K562 (cell line): ENCODE results near the gene AGPAT3. TPM values are rescaled to one million over a fixed set of nuclear protein-coding genes. Genes with fewer than 3 reads are reported as not detected.

ENCODE experiments used
- ESRRA ChIP-seq: fragments of 450-650 bp; IDR thresholded peaks from 2 replicates; pipeline ENCODE4 v1.6.1; 2014; ENCODE audit warnings: low read depth, mild to moderate bottlenecking, moderate library complexity, borderline replicate concordance
- NFIX ChIP-seq: fragments of 250-450 bp; sonication (Bioruptor Pico); IDR thresholded peaks from 2 replicates; pipeline ENCODE4 v1.4.0; 2020; ENCODE audit warnings: low read depth, mild to moderate bottlenecking, moderate library complexity
- ZNF384 ChIP-seq: IDR thresholded peaks from 2 replicates; pipeline ENCODE4 v1.6.1; 2012; ENCODE audit warnings: low read depth, low read length, improper control_type of control experiment
- polyA plus RNA-seq, 8 experiments: library from polyadenylated mRNA; depleted of rRNA in 4 of 8; stranded (reverse) in 5 of 8; unstranded in 3 of 8; fragments of >200 nt; fragmentation: Nextera tagmentation in 2 of 8; fragmentation: Illumina TruSeq in 1 of 8; extraction: Ambion mirVana in 2 of 8; extraction: Trizol in 1 of 8; gene quantifications; 2 replicates each; pipeline versions ENCODE4 v1.2.1 to v1.2.3, GENCODE V29; 2011 to 2014; ENCODE audit warnings: inconsistent platforms in 1 of 8, missing spikeins in 1 of 8
- total RNA-seq, 7 experiments: library from RNA; depleted of rRNA in 6 of 7; stranded (reverse); fragments of >200 nt in 6 of 7; fragmentation: Illumina TruSeq in 2 of 7; extraction: Trizol in 2 of 7; gene quantifications; 2 replicates each; pipeline versions ENCODE4 v1.2.1 to v1.2.3, GENCODE V29; 2011 to 2021; ENCODE audit warnings: low replicate concordance in 1 of 7
- TF ChIP-seq, protein P1 (sequence below), 2 experiments: IDR thresholded peaks in 1 of 2; conservative IDR thresholded peaks in 1 of 2; 2 replicates each; pipeline ENCODE4 v1.6.1; 2016; ENCODE audit warnings: low read depth in 2 of 2, mild to moderate bottlenecking in 1 of 2, missing compliant biosample characterization in 1 of 2, missing genetic modification characterization in 1 of 2, moderate library complexity in 1 of 2
- TF ChIP-seq, protein P2 (sequence below): sonication (generic); formaldehyde crosslinking; IDR thresholded peaks from 2 replicates; pipeline ENCODE4 v1.8.0; 2023; ENCODE audit warnings: mild to moderate bottlenecking, missing genetic modification reagents

Gene AGPAT3
- total and polyA plus RNA-seq, 9 of the 15 experiments (the other 6 are each of a cell fraction or from before 2014, with no cell fraction given), result 1.5 to 88.4 (median 35.7) TPM

DNA sequence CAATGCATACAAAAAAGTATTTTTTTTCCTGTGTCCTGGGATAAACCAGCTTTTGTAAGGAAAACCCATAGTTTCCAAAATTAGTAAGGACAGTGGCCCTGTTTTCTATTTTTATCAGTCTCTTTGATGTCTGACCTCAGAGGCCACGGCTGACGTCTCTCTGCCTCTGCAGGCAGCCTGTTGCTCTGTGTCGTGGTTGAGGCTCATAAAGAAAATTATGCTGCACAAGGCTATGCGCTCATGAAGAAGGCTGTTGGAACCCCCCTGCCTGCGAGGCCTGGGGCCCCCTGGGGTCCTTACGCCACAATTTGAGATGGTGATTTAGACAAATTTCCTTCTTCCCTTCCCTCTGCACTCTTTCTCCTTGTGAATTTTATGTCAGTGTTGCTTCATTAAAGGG is 48.9 kb downstream of the AGPAT3 start (continued):
- TF ChIP-seq, protein P1, sequence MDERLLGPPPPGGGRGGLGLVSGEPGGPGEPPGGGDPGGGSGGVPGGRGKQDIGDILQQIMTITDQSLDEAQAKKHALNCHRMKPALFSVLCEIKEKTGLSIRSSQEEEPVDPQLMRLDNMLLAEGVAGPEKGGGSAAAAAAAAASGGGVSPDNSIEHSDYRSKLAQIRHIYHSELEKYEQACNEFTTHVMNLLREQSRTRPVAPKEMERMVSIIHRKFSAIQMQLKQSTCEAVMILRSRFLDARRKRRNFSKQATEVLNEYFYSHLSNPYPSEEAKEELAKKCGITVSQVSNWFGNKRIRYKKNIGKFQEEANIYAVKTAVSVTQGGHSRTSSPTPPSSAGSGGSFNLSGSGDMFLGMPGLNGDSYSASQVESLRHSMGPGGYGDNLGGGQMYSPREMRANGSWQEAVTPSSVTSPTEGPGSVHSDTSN (CRISPR knock-in tag; IDR thresholded peaks at IDR 0.05; ENCODE audit: low read depth), result no peak
- TF ChIP-seq, protein P1 (tag; conservative IDR thresholded peaks at IDR 0.05; ENCODE audit: low read depth), result no peak
- TF ChIP-seq ESRRA (no peak), ZNF384 (no peak), NFIX (CRISPR knock-in tag) (no peak)
- TF ChIP-seq, protein P2, sequence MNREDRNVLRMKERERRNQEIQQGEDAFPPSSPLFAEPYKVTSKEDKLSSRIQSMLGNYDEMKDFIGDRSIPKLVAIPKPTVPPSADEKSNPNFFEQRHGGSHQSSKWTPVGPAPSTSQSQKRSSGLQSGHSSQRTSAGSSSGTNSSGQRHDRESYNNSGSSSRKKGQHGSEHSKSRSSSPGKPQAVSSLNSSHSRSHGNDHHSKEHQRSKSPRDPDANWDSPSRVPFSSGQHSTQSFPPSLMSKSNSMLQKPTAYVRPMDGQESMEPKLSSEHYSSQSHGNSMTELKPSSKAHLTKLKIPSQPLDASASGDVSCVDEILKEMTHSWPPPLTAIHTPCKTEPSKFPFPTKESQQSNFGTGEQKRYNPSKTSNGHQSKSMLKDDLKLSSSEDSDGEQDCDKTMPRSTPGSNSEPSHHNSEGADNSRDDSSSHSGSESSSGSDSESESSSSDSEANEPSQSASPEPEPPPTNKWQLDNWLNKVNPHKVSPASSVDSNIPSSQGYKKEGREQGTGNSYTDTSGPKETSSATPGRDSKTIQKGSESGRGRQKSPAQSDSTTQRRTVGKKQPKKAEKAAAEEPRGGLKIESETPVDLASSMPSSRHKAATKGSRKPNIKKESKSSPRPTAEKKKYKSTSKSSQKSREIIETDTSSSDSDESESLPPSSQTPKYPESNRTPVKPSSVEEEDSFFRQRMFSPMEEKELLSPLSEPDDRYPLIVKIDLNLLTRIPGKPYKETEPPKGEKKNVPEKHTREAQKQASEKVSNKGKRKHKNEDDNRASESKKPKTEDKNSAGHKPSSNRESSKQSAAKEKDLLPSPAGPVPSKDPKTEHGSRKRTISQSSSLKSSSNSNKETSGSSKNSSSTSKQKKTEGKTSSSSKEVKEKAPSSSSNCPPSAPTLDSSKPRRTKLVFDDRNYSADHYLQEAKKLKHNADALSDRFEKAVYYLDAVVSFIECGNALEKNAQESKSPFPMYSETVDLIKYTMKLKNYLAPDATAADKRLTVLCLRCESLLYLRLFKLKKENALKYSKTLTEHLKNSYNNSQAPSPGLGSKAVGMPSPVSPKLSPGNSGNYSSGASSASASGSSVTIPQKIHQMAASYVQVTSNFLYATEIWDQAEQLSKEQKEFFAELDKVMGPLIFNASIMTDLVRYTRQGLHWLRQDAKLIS (CRISPR knock-in tag), result no peak
